ENCODE measurements around the gene IKBKG.
"Not testable (repeated sequence)": the region's sequence is repeated elsewhere in the genome, so short reads cannot be mapped to it uniquely, and the experiment has no call there.

IKBKG gene

DNA sequence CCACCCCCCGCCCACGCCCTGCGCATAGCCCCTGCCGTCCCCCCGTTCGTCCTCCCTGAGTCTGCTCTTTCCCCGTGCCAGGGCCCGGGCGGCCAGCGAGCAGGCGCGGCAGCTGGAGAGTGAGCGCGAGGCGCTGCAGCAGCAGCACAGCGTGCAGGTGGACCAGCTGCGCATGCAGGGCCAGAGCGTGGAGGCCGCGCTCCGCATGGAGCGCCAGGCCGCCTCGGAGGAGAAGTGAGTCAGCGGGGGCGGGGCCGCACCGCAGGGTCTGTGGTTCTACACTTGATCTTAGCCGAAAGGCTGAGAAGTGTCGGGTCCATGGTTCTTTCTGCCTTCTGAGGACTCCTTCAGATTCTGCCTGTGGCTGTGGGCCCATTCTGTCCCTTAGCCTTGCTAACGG is 12.9 kb downstream of the IKBKG start:
- not testable (repeated sequence) for DNase-seq

GRCh38 chrX:154562295-154562694 is 14.9 kb downstream of the IKBKG start:
- DNase-seq = not testable (repeated sequence)

DNA sequence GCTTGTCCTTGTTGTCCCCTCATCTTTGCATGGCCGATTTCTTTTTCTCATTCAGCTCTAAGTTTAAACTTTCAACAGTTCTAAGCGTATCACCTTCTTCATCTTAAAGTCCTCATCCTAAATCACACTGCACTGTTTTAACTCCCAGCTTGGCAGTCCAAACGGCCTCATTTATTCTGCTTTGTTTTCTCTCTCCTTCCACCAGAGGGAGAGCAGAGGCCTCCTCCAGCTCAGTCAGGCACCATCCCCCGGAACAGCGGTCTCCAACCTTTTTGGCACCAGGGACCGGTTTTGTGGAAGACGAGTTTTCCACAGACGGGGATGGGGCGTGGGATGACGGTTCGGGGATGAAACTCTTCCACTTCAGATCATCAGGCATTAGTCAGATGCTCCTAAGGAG is 22.9 kb downstream of the IKBKG start:
- not testable (repeated sequence) for DNase-seq

- DNase-seq = not testable (repeated sequence)
These were observed 25.6 kb downstream of the IKBKG start for GRCh38 chrX:154573061-154573460.

- not testable (repeated sequence) for DNase-seq
These were observed 27.7 kb downstream of the IKBKG start for GRCh38 chrX:154575076-154575475.

DNA sequence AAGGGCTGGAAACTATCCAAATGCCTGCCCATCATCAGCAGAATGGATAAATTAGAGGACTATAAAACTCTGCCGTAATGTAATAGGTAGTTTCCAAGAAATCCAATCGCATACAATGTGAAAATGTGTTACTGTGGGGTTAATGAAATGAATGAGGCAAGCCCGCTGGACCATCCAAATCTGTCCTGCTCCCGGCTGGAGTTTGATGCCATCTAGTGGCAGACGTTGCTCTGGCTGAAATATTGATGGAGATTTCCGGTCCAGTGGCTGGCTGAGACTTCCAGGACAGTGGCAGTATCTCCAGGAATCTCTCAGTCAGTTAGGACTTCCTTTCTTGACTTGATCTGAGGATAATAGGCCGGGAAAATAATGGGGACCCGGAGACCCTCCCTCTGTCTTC is 35.6 kb downstream of the IKBKG start:
- not testable (repeated sequence) for DNase-seq

- DNase-seq = not testable (repeated sequence)
These were observed 37.3 kb downstream of the IKBKG start, which contains the start of gene CTAG1A for GRCh38 chrX:154584585-154585183. Gene CTAG1A, plus strand, starts transcription at chrX:154585133. Its CDS starts 74 bp downstream, at chrX:154585207.

- DNase-seq = not testable (repeated sequence)
These were observed 43.0 kb downstream of the IKBKG start for GRCh38 chrX:154590415-154590814.

DNA sequence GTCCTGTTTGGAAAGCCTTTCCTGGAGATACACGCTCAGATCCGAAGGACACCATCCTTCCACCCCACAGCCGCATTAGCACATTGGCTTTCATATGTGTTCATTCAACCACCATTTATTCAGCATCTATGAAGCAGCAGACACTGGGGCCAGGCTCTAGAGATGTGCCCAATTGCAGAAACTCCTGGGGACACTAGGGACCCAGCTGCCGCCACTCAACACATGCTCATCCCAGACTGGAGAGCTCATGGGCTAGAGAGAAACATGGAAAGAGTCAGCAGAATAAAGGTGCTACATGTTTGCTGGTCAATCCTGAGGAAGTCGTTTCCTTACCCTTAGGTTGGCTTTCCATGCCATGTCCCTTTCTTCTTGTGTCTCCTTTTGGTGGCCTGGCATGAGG is 45.1 kb downstream of the IKBKG start:
- DNase-seq = no peak

DNA sequence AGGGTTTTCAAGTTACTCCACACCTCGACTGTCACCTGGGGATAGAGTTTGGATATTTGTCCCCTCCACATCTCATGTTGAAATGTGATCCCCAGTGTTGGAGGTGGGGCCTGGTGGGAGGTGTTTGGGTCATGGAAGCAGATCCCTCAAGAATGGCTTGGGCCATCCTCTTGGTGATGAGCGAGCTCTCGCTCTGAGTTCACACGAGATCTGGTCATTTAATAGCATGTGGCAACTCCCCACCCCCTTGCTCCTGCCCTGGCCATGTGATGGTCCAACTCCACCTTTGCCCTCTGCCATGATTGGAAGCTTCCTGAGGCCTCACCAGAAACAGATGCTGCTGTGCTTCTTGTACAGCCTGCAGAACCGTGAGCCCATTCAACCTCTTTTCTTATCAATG is 45.8 kb downstream of the IKBKG start:
- no peak for DNase-seq

GRCh38 chrX:154594491-154594890 is 47.1 kb downstream of the IKBKG start:
- DNase-seq = no peak

- no peak for DNase-seq
These were observed 48.3 kb downstream of the IKBKG start for GRCh38 chrX:154595559-154596249.

- DNase-seq = no peak
These were observed 49.0 kb downstream of the IKBKG start for GRCh38 chrX:154596290-154596929.

DNA sequence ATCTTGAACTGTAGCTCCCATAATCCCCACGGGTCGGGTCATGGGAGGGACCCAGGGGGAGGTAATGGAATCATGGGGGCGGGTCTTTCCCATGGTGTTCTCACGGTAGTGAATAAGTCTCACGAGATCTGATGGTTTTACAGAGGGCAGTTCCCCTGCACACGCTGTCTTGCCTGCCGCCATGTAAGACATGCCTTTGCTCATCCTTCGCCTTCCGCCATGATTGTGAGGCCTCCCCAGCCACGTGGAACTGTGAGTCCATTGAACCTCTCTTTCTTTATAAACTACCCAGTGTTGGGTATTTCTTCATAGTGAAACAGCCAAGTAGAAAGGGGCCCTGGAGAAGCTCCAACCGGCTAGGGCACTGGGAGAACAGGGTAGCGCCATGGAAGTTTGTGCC is 49.8 kb downstream of the IKBKG start:
- no peak for DNase-seq

DNA sequence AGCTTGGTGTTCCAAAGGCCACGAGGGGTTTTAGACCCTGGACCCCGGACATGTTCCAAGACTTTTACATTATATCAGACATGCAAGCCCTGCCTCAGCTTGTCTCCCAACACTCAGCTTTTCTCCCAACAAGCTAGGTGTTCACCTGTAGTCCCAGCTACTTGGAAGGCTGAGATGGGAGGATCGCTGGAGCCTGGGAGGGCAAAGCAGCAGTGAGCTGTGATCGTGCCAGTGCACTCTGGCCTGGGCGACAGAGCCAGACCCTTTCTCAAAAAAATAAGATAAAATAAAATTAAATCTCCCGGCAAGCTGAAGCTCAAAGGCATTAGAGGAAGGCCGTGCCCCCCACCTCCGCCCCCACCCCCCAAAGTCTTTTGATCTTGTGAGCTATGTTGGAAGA is 51.2 kb downstream of the IKBKG start:
- DNase-seq = no peak

DNA sequence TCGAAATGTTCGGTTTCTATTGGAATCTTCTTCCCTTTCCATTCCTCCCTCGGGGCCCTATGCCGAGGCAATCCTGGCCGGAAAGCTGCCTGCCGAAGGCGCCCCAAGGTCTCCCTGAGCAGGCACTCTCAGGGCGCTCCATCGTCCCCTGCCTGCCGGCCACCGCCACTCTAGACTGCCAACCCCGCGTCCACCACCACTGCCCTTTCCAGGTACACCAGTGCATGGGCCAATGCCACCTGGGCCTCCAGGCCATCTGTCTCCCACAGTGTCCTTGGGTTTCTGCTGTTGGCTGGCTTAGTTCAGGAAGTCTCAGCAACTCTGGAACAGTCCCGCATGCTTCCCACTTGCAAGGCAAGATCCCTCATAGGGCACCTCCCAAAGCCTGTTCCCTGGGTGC is 52.1 kb downstream of the IKBKG start:
- DNase-seq = no peak

- DNase-seq = no peak
These were observed 53.4 kb downstream of the IKBKG start for GRCh38 chrX:154600759-154601374.

DNA sequence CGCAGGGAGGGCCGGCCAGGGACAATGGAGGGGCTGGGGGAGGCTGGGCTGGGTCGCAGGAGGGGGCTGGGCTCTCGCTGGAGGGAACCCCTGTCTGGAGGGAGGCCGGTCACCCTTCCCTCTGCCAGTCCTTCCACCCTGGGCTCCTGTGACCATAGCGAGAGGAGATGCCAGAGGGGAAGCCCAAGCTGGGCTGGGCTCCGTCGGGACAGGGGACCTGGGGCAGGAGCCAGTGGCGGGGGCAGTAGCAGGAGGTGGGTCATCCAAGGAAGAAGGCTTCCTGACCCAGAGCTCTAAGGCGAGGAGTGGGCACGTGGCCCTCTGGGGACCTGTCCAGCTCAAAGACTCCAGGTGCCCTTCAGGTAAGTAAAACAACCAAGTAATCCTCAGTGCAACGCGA is 54.8 kb downstream of the IKBKG start:
- no peak for DNase-seq

- no peak for DNase-seq
These were observed 55.5 kb downstream of the IKBKG start for GRCh38 chrX:154602766-154603437.

DNA sequence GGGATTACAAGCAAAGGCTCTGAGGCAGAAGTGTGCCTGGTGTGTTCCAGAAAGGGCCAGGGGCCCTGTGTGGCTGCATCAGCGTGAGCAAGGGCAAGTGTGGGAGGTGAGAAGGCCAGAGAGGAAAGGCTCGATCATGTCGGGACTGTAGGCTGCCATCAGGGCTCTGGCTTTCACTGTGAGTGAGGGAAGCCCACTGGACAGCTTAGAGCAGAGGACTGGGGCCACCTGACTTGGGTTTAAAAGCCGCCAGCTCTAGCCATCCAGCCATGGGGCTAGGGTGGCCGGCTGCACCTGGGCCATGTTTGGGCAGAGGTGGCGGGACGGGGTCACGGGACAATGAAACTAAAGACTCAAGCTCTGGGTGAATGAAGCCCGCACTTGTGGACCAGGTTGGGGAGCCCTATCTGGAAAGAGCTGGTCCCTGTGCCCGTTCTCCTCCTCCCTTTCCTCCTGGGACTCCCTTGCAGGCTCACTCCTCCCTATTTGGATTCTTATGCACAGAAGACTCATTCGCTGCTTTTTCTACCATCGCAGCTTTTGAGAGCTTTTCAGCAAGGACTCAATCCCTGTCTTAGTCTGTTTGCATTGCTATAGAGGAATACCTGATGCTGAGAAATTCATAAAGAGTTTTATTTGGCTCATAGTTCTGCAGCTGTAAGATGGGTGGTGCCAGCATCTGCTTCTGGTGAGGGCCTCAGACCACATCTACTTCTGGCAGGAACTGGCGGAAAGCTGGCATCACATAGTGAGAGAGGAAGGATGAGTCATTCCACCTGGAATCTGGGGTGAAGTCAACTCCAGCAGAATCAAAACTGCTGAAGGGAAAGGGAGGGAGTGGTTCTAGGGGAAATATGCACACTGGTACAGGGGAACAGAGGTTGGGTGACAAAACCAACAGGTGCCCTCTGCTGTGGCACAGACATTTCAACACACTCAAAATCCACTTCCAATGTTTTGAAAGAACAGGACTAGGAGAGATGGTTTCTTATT is 56.3 kb downstream of the IKBKG start:
- DNase-seq = no peak

DNA sequence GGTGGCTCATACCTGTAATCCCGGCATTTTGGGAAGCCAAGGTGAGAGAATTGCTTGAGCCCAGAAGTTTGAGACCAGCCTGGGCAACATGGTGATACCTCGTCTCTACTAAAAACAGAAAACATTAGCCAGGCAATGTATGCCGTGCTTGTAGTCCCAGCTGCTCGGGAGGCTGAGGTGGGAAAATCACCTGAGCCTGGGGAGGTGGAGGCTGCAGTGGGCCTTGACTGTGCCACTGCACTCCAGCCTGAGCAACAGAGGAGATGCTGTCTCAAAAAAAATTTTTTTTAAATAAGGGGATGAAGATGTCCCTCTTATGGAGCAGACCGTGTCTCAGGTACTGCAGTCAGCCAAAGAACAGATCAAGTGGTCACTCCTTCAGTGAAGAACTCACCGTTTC is 58.1 kb downstream of the IKBKG start:
- DNase-seq = no peak

DNA sequence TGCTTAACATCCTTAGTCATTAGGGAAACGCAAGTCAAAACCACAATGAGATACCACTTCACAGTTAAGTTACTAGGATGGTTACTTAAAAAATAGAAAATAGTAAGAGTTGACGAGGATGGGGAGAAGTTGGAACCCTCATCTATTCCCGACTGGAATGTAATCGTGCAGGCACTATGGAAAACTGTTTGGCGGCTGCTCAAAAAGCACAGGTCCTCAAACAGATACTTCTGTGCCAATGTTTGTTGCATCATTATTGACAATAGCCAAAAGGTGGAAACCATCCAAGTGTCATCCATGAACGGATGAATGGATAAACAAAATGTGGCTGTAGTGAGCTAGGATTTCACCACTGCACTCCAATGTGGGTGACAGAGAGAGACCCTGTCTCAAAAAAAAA is 60.0 kb downstream of the IKBKG start:
- no peak for DNase-seq
